HG02943 (cell line): ENCODE data around the gene MATN4.

ENCODE experiments used
- ATAC-seq: cut with Tn5 transposase; IDR thresholded peaks from one replicate; pipeline ENCODE4 v1.9.1; 2021; ENCODE audit warnings: mild to moderate bottlenecking, low read depth, moderate library complexity; ENCODE audit not compliant: unreplicated experiment

MATN4 gene

GRCh38 chr20:45293041-45294002, 14.8 kb downstream of the MATN4 start:
- ATAC-seq: no peak

GRCh38 chr20:45292343-45292742, 15.8 kb downstream of the MATN4 start:
- no peak for ATAC-seq

- no peak for ATAC-seq
These were observed 16.6 kb downstream of the MATN4 start for GRCh38 chr20:45291526-45291925.

GRCh38 chr20:45290677-45291355, 17.3 kb downstream of the MATN4 start:
- ATAC-seq: no peak

GRCh38 chr20:45289942-45290676, 18.0 kb downstream of the MATN4 start:
- no peak for ATAC-seq

- ATAC-seq: no peak
These were observed 19.2 kb downstream of the MATN4 start for GRCh38 chr20:45288860-45289259.

- no peak for ATAC-seq
These were observed 19.7 kb downstream of the MATN4 start for GRCh38 chr20:45288376-45288775.

- ATAC-seq: no peak
These were observed 24.5 kb downstream of the MATN4 start for GRCh38 chr20:45283551-45284057.

- ATAC-seq: no peak
These were observed 25.2 kb downstream of the MATN4 start for GRCh38 chr20:45282700-45283550.

GRCh38 chr20:45279992-45280391, 28.1 kb downstream of the MATN4 start:
- ATAC-seq: no peak

- ATAC-seq: no peak
These were observed 32.8 kb downstream of the MATN4 start for GRCh38 chr20:45275338-45275737.

GRCh38 chr20:45269754-45270270, 38.3 kb downstream of the MATN4 start:
- no peak for ATAC-seq

- no peak for ATAC-seq
These were observed 39.0 kb downstream of the MATN4 start for GRCh38 chr20:45269056-45269455.

GRCh38 chr20:45268531-45268930, 39.6 kb downstream of the MATN4 start:
- no peak for ATAC-seq

GRCh38 chr20:45266977-45267376, 41.1 kb downstream of the MATN4 start:
- ATAC-seq: no peak

GRCh38 chr20:45263556-45264266, 44.4 kb downstream of the MATN4 start:
- no peak for ATAC-seq

- no peak for ATAC-seq
These were observed 49.4 kb downstream of the MATN4 start for GRCh38 chr20:45258664-45259063.

- no peak for ATAC-seq
These were observed 49.8 kb downstream of the MATN4 start for GRCh38 chr20:45258259-45258658.

GRCh38 chr20:45257711-45258110, 50.4 kb downstream of the MATN4 start:
- no peak for ATAC-seq
